Measurements from ENCODE around the gene RAB44.

DNA sequence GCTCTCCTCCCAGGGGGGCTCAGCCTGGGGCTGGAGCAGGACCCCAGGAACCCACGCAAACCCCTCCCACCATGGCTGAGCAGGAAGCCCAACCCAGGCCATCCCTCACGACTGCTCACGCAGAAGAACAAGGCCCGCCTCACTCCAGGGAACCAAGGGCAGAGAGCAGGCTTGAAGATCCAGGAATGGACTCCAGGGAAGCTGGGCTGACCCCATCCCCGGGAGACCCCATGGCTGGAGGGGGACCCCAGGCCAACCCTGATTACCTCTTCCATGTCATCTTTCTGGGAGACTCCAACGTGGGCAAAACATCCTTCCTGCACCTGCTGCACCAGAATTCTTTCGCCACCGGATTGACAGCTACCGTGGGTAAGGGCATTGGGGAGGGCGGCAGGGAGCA lies 24.7 kb downstream of the RAB44 start:
- TF ChIP-seq, protein P1, sequence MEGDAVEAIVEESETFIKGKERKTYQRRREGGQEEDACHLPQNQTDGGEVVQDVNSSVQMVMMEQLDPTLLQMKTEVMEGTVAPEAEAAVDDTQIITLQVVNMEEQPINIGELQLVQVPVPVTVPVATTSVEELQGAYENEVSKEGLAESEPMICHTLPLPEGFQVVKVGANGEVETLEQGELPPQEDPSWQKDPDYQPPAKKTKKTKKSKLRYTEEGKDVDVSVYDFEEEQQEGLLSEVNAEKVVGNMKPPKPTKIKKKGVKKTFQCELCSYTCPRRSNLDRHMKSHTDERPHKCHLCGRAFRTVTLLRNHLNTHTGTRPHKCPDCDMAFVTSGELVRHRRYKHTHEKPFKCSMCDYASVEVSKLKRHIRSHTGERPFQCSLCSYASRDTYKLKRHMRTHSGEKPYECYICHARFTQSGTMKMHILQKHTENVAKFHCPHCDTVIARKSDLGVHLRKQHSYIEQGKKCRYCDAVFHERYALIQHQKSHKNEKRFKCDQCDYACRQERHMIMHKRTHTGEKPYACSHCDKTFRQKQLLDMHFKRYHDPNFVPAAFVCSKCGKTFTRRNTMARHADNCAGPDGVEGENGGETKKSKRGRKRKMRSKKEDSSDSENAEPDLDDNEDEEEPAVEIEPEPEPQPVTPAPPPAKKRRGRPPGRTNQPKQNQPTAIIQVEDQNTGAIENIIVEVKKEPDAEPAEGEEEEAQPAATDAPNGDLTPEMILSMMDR (conservative IDR thresholded peaks at IDR 0.05) = no peak
- no peak for TF ChIP-seq EZH2 (IDR thresholded peaks at IDR 0.05; ENCODE audit: low read depth)

Data from PC-9 (cell line).